GM19463 (cell line): Measurements from ENCODE around the gene ATP6V1G3.
A peak's percentile ranks its signal among the peaks of the same experiment; 100 is the strongest.
"Not testable (repeated sequence)": the region's sequence is repeated elsewhere in the genome, so short reads cannot be mapped to it uniquely, and the experiment has no call there.

Source experiments
- ATAC-seq: cut with Tn5 transposase; IDR thresholded peaks from one replicate; pipeline ENCODE4 v1.9.1; 2021; ENCODE audit warnings: mild to moderate bottlenecking, moderate library complexity; ENCODE audit not compliant: unreplicated experiment

The ATP6V1G3 gene

GRCh38 chr1:198543670-198544260 is 3.3 kb upstream of the ATP6V1G3 start:
- peak; percentile 70 for ATAC-seq

DNA sequence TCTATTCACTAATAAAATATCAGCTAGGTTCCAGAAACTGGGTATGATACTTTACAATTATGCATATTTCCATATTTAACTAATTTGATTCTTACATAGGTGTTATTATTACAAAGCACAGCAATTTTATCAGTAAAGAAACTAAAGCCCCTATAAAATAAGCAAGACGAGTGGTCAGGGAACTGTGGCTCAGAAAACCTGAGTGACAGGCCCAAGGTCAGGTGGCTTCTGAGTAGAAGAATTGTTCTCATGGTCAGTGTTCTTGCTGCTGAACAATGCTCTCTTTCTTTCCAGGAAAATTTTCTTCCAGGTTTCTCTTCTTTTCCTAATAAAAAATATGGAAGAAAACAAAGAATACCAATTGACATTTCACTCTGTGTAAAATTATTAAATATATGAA is 2.2 kb upstream of the ATP6V1G3 start:
- ATAC-seq = no peak

GRCh38 chr1:198541737-198542136 is 1.3 kb upstream of the ATP6V1G3 start:
- ATAC-seq = no peak

DNA sequence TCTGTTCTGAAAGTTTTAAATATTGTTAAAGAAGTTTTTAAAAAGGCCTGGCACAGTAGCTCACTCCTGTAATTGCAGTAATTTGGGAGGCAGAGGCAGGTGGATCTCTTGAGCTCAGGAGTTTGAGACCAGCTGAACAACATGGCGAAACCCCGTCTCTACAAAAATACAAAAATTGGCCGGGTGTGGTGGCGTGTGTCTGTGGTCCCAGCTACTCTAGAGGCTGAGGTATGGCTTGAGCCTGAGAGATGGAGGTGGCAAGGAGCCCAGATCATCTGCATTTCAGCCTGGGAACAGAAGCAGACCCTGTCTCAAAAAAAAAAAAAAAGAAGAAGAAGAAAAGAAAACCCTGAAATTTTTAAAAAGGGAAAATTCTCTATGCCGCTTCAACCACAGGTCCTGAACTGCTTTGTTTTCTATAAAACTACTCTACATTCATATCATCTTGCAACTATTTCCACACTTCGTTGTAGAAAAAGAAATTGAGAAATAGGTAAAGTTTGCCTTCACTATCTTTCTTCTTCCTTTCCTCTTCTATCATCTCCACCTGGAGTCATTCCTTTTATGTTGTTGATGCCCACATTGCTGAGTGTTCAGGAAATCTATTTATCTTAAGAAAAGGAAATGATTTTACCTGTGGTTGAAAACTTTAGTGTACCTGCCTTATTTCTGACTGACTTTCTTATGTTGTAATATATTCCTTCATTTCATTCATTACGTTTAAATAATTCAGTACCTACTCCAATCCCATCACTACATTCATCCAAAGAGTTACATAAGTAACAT is 1.7 kb downstream of the ATP6V1G3 start:
- ATAC-seq = no peak

- no peak for ATAC-seq
These were observed 4.8 kb downstream of the ATP6V1G3 start for GRCh38 chr1:198535631-198536030.

DNA sequence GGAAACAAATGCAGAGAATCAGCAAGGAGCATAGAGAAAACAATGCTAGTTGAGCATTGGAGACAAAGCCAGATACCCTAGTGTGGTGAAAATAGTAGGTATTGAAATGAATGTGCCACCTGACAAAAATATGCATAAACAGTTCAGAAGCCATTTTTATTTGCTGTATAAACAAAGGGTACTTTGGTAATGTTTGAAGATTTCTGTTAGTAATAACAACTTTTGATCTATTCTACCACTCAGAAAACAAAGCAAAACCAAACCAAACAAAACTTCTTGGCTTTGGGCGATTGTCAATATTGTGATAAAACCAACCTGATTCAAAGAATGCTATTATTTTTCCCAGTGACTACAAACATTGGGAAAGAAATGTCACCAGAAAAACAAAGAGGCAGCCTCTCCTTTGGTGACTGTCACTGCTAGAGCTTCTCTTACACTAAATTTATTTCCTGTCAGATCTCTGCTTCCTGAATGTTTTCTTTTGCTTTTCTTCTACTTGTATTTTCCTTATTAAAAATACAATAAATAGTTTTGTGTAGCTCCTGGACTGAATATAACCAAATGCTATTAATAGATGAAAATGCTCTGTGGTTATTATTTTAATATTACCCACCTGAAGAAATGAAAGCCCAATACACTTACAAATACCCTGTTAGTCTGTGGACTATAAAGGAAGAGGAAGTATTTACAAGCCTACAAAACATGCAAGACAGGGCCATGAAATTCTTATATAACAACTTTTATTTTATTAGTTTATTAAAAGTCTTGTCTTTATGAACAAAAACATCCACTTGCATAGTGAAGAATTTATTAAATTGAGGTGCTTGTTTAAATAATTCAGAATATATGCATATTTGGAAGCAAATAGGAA is 5.7 kb downstream of the ATP6V1G3 start:
- no peak for ATAC-seq

DNA sequence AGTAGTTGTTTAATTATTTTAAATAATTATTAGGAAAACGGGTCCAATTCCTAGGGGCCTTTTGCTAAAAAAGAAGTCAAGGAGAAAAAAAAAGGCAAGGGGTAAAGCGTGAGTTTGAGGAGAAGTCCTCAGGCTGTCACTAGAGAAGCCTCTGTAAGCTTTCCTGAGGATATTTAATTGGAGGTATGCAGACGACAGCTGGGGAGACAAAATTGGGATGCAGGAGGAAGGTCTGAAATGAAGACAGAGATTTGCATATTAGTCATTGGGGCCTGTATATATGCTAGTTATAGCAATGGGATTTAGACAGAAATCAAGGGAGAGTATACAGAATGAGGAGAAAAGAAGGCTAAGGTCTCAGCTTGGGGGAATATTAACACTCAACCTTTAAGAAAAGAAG is 8.6 kb downstream of the ATP6V1G3 start:
- no peak for ATAC-seq

- no peak for ATAC-seq
These were observed 9.5 kb downstream of the ATP6V1G3 start for GRCh38 chr1:198530953-198531352.

- no peak for ATAC-seq
These were observed 11.1 kb downstream of the ATP6V1G3 start for GRCh38 chr1:198529414-198529813.

- ATAC-seq = no peak
These were observed 12.1 kb downstream of the ATP6V1G3 start for GRCh38 chr1:198528364-198528763.

- no peak for ATAC-seq
These were observed 15.9 kb downstream of the ATP6V1G3 start for GRCh38 chr1:198524556-198524955.

DNA sequence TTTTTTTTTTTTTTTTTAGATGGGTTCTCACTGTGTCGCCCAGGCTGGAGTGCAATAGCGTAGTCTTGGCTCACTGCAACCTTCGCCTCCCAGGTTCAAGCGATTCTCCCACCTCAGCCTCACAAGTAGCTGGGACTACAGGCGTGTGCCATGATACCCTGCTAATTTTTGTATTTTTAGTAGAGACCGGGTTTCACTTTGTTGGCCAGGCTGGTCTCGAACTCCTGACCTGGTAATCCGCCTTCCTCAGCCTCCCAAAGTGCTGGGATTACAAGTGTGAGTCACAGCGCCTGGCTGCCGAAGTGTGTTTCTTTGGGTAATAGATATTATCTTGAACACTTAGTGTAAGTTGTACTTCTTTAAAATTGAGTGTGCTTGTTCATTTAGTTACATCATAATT is 16.4 kb downstream of the ATP6V1G3 start:
- not testable (repeated sequence) for ATAC-seq

GRCh38 chr1:198523182-198523950 is 17.1 kb downstream of the ATP6V1G3 start:
- ATAC-seq = no peak

GRCh38 chr1:198520524-198521254 is 19.8 kb downstream of the ATP6V1G3 start:
- ATAC-seq = peak; percentile 90

DNA sequence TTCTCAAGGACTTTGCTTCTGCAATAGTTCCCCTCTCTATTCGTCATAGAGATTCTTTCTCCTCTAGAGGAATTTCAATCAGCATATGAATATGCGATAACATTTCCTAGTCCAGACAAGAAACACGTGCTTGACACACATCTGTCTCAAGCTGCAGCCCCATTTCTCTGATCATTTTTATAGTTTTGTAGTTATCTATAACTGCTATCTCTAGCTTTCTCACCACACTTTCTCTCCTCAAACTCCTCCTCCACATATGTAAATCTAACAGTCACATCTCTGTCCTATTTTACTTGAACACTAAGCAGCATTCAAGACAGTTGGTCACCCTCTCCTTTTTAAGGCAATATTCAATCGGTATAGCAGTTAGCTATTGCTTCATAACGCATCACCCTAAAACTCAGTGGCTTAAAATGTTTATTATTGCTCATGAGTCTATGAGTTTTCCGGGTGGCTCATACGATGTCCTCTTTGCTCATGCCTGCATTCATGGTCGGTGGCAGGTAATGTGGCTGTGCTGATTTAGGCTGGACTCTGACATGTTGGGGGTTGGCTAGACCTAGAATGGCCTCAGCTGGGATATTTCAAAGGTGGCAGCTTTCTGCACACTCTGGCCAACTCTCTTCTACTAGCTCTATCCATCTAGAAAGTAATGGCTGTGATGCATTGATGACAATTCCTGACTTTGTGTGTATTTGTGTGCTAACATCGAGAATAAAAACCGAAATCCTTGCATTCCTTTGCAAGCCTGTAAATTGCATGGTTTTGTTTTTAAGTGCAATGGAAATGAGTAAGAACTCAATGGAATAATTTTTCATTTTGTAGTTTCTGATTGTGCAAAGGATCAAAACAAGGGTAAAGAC is 20.6 kb downstream of the ATP6V1G3 start:
- ATAC-seq = no peak

- no peak for ATAC-seq
These were observed 22.8 kb downstream of the ATP6V1G3 start for GRCh38 chr1:198517623-198518199.

- no peak for ATAC-seq
These were observed 40.4 kb downstream of the ATP6V1G3 start for GRCh38 chr1:198500096-198500495.

DNA sequence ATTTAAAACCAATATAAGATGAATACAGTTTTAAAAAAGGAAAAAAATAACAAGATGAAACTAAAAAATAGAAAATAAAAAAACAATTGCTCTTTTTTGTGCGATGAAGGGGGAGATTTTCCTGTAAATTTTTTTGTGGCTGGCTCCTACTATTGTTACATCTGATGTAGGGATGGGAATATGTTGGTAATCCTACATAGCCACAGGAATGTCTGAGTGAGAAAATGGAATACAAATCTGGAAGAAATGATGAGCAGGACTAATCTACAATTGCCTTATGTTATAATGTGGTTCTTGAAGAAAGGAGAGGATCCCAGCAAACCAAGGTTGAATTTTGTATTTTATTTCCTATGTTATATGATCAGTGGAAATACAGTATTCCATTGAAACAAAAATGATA is 40.9 kb downstream of the ATP6V1G3 start:
- ATAC-seq = no peak

DNA sequence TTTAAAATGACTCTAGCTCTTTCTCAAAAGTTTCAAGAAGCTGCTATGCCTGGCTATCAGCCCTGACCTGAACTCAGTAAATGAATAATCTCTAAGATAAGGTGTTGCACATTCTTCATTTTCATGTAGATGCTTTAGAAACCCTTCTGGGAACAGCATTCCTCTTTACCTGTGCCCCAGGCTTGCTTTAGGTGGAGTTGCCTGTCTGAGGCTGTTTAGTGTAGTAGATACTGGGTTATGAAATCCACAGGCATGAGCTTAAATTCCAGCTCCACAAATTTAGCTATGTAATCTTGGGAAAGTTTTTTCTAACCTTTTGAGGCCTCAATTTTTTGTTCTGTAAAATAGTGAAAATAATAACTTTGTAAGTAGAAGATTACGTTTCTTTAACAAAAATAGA is 41.6 kb downstream of the ATP6V1G3 start:
- no peak for ATAC-seq
